Common myeloid progenitor, CD34-positive (primary cell): ENCODE data around the gene TMSB15C.
"Not testable (repeated sequence)": the region's sequence is repeated elsewhere in the genome, so short reads cannot be mapped to it uniquely, and the experiment has no call there.

Source experiments
- CTCF ChIA-PET: fragments of 350-600 bp; sonication (Branson Sonifier 250); formaldehyde crosslinking; loops from one replicate; lab custom pipeline; 2021; ENCODE audit warnings: antibody characterized with exemption; lab: Charles Lee
- POLR2A ChIA-PET: fragments of 350-600 bp; sonication (Branson Sonifier 250); formaldehyde crosslinking; loops from one replicate; lab custom pipeline; 2021; ENCODE audit warnings: antibody characterized with exemption; lab: Charles Lee
- DNase-seq, 3 donors: peaks; one replicate each; pipeline versions ENCODE4 v3.0.0 to v3.0.0-alpha.2; 2013
- H3K27ac ChIP-seq, 2 experiments: 1 replicate in 1 of 2; 2 replicates in 1 of 2; pipeline ENCODE4 v1.7.0; 2013; ENCODE audit warnings: inconsistent platforms in 2 of 2, low read length in 2 of 2, mild to moderate bottlenecking in 2 of 2, low read depth in 1 of 2, moderate library complexity in 1 of 2; ENCODE audit not compliant: severe bottlenecking in 2 of 2, insufficient read depth in 1 of 2, poor library complexity in 1 of 2
- H3K27me3 ChIP-seq, 5 experiments: replicated peaks in 2 of 5; 1 replicate in 3 of 5; 2 replicates in 2 of 5; pipeline versions ENCODE4 v1.6.1 to v1.7.0; 2013; ENCODE audit warnings: low read length in 4 of 5, mild to moderate bottlenecking in 2 of 5, moderate library complexity in 2 of 5, inconsistent platforms in 1 of 5; ENCODE audit not compliant: insufficient read depth in 5 of 5, control insufficient read depth in 4 of 5
- H3K36me3 ChIP-seq, 4 experiments: 1 replicate in 2 of 4; 2 replicates in 2 of 4; pipeline versions ENCODE4 v1.6.1 to v1.7.0; 2013; ENCODE audit warnings: low read length in 3 of 4, control low read depth in 1 of 4, mild to moderate bottlenecking in 1 of 4; ENCODE audit not compliant: control insufficient read depth in 4 of 4, insufficient read depth in 4 of 4
- H3K4me1 ChIP-seq, 4 experiments: 1 replicate in 3 of 4; 2 replicates in 1 of 4; pipeline versions ENCODE4 v1.6.1 to v1.7.1; 2013; ENCODE audit warnings: low read length in 3 of 4, mild to moderate bottlenecking in 3 of 4, control low read depth in 1 of 4, inconsistent platforms in 1 of 4, moderate library complexity in 1 of 4; ENCODE audit not compliant: control insufficient read depth in 4 of 4, insufficient read depth in 4 of 4; ENCODE audit errors: control extremely low read depth in 1 of 4
- H3K4me3 ChIP-seq, 7 experiments: 1 replicate in 4 of 7; 2 replicates in 3 of 7; pipeline versions ENCODE4 v1.5.1 to v1.7.0; 2013; ENCODE audit warnings: mild to moderate bottlenecking in 7 of 7, low read length in 6 of 7, moderate library complexity in 6 of 7, inconsistent platforms in 2 of 7, low read depth in 2 of 7, control low read depth in 1 of 7; ENCODE audit not compliant: insufficient read depth in 4 of 7, control insufficient read depth in 1 of 7; ENCODE audit errors: extremely low read depth in 1 of 7
- H3K9me3 ChIP-seq, 5 experiments: 1 replicate in 4 of 5; 2 replicates in 1 of 5; pipeline versions ENCODE4 v1.6.1 to v1.7.1; 2013; ENCODE audit warnings: low read length in 4 of 5, mild to moderate bottlenecking in 2 of 5, inconsistent platforms in 1 of 5, low read depth in 1 of 5, moderate library complexity in 1 of 5; ENCODE audit not compliant: control insufficient read depth in 4 of 5, insufficient read depth in 2 of 5; ENCODE audit errors: control extremely low read depth in 1 of 5
- WGBS: methylation state at CpG from one replicate; pipeline ENCODE4 v1.1.5; 2013; ENCODE audit not compliant: insufficient coverage; 5-methylcytosine and 5-hydroxymethylcytosine counted together

Gene TMSB15C

DNA sequence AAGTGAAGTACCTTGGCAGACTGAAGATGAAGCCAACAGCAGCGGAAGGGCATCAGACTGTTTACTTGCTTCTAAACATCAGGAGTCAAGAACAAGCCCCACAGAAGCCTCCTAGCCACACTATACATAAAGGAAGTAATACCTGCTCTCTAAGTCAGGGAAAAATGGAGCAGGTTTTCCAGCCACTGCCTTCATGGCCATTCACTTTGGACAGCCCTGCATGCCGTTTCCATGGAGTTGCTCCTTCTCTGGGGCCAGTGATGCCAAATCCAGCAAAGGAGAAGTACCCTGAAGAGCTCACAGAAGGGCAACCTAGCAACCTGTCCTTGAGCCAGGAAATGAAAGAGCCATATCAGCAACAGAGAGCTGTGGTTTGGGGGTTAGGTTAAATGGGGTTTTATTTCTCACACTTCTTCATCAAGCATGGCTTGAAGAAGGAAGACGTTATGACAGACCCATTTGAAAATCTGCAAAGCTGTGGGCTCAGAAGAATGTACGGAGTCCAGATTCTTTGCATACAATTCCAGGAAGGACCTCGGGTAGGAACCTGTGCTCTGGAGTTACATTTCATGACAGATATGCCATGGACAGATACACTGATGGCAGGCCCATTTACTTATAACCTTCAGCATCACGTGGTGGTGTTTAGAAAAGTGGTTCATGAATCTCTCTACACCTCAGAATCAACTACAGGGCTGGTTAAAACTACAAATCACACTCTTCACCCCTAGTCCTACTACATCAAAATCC is 34.6 kb upstream of the TMSB15C start:
- H3K36me3 ChIP-seq, H3K9me3 ChIP-seq, H3K4me3 ChIP-seq, POLR2A ChIA-PET, H3K27ac ChIP-seq: not testable (repeated sequence)
- Histone ChIP-seq H3K4me1 (peaks cover 0 to 19% (median 4%) of the 10 kb centered on the region in 4 experiments), H3K27me3 (peaks cover 0 to 31% (median 0%) of the 10 kb centered on the region in 5 experiments)
- 40% methylated on average over 4 of the region's 6 CpGs for WGBS
- CTCF ChIA-PET: interaction anchor here (1.6 to 2.4 kb wide), 2 partner anchors 9 to 12 kb away, joined by 3 to 8 read pairs; no protein-coding TSS in a partner anchor
- DNase-seq: peak in 2 of 3 donors; percentile 53 to 67

DNA sequence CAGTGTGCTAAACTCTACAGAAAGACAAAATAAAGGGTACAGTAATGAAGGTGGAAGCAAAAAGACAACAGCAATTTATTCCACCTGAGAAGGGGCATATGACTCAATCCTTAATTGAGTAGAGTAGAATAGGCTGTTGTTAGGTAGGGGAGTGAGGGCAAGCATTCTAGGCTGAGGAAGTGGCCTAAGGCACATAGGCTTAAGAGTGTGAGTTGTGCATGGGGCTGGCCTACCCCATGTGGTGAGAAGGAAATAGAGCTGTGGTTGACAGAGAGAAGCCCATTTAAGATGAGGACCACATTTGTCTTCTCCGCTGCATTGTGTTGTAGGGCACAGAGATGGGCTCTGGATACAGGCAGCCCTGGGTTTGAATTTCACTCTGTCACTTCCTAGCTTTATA is 32.9 kb upstream of the TMSB15C start:
- H3K36me3 ChIP-seq: no peaks in the 10 kb centered on the region
- WGBS: 100% methylated on average over 1 of the region's 1 CpG
- H3K27me3 ChIP-seq: peaks cover 0 to 22% (median 0%) of the 10 kb centered on the region in 5 experiments
- ChIA-PET POLR2A (no interaction called here), CTCF (no interaction called here)
- H3K4me1 ChIP-seq: peaks cover 0 to 19% (median 4%) of the 10 kb centered on the region in 4 experiments
- H3K4me3 ChIP-seq: no peak overlapping the region
- H3K27ac ChIP-seq: no peak overlapping the region
- H3K9me3 ChIP-seq: peaks cover 0 to 2% (median 0%) of the 10 kb centered on the region in 5 experiments
- no peak for DNase-seq

DNA sequence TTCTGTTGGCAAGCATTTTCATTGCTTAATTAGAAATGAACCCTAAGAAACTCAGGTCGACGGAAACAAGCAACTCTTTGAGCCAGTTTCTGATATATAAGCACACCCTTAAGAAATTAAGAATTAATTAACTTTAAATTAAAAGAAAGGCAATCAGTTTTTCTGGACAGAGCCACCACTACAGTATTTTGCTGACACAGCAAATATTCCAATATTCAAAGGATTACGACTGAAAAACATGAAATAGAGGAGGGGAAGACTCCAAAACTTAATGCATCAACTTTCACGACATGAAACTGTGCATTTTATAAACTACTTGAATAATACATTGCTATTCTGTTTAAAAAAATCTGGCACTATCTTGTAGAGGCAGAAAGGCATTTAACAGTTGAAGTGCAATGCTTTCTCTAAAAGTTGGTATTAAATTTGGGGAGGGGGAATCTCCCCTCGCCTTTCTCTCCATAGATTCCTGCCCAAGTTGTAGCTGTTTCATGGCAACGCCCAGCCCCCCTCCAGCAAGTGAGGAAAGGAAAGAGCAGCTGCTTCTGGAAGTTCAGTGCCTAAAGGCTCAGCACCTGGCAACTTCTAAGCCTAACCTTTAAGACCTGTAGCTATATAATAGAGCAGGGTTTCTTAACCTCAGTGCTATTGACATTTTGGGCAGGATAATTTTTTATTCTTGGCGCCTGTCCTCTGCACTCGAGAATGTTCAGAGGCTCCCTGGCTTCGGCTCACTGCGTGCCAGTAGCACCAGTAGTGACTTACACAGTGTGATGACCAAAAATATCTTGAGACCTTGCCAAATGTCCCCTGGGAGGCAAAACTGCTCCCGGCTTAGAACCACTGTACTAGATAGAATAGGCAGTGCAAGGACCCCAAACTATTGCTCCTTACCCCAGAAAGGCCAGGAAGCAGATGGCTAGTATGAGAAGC is 29.6 kb upstream of the TMSB15C start:
- no peaks in the 10 kb centered on the region for H3K4me1 ChIP-seq
- POLR2A ChIA-PET: no interaction called here
- H3K27ac ChIP-seq: no peak overlapping the region
- WGBS: 81% methylated on average over 6 of the region's 11 CpGs
- CTCF ChIA-PET: no interaction called here
- no peaks in the 10 kb centered on the region for H3K36me3 ChIP-seq
- no peak overlapping the region for H3K4me3 ChIP-seq
- no peaks in the 10 kb centered on the region for H3K27me3 ChIP-seq
- no peaks in the 10 kb centered on the region for H3K9me3 ChIP-seq
- no peak for DNase-seq

DNA sequence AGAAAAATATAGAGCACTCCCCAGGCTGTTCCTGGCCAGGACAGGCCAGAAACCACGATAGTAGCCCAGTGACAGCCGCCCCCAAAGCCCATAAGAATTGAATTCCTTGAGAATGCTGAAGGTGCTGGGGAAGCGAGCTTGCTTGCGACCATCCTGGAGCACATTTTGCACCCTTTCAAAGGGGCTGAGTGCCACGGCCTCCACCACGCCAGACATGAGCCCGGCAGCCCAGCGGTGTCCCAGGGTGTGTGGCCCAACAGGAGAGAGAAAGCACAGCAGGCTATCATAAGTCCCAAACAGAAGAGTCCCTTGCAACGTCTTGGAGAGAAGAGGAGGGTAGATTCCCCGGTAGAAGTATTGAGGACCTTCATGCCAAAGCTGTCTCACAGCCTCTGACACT is 28.6 kb upstream of the TMSB15C start:
- ChIA-PET CTCF (no interaction called here), POLR2A (no interaction called here)
- Histone ChIP-seq H3K36me3 (no peaks in the 10 kb centered on the region), H3K27ac (no peak overlapping the region), H3K27me3 (no peaks in the 10 kb centered on the region), H3K4me3 (no peak overlapping the region), H3K4me1 (no peaks in the 10 kb centered on the region), H3K9me3 (no peaks in the 10 kb centered on the region)
- 77% methylated on average over 10 of the region's 10 CpGs for WGBS
- no peak for DNase-seq

DNA sequence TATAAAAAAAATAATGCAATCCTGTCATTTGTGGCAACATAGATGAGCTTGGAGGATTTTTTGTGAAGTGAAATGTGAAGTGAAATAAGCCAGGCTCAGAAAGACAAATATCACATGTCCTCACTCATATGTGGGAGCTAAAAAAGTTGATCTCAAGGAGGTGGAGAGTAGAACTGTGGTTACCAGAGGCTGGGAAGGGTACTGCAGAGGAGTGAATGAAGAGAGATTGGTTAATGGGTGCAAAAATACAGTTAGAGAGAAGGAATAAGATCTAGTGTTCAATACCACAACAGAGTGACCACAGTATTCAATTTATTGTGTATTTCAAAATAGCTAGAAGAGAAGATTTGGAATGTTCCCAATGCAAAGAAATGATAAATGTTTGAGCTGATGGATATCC is 22.9 kb upstream of the TMSB15C start:
- no peaks in the 10 kb centered on the region for H3K9me3 ChIP-seq
- no peaks in the 10 kb centered on the region for H3K36me3 ChIP-seq
- H3K27ac ChIP-seq: no peak overlapping the region
- ChIA-PET CTCF (interaction anchor here (1.0 to 2.5 kb wide), 5 partner anchors 13 to 254 kb away, joined by 4 to 18 read pairs (median 8); partner anchors contain the start of gene ZCCHC18), POLR2A (no interaction called here)
- H3K4me3 ChIP-seq: no peak overlapping the region
- peak in 1 of 3 donors; percentile 5 for DNase-seq
- H3K27me3 ChIP-seq: peaks cover 0 to under 1% (median 0%) of the 10 kb centered on the region in 5 experiments
- H3K4me1 ChIP-seq: no peaks in the 10 kb centered on the region

DNA sequence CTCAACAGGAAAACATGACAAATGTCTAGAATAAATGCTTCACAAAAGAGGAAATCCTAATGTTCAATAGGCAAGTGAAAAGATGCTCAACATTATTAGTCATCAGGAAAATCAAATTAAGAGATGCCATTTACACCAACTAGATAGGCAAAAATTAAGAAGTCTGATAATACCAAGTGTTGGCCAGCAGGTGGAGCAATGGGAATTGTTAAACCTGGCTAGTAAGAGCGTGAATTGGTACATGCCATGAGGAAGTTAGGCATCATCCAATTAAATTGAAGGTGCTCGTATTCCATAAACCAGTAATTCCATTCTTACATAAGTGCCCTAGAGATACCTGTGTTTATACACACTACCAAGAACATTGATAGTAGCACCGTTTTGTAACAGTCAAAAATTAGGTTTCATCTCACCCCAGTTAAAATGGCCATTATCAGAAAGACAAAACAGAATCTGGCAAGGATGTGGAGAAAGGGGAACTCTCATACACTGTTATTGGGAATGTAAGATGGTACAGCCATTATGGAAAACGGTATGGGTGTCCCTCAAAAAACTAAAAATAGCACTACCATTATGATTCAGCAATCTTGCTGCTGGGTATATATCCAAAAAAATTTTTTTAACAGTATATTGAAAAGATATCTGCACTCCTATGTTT is 22.2 kb upstream of the TMSB15C start:
- ChIA-PET CTCF (interaction anchor here (1.0 to 2.5 kb wide), 5 partner anchors 13 to 254 kb away, joined by 4 to 18 read pairs (median 8); partner anchors contain the start of gene ZCCHC18), POLR2A (no interaction called here)
- Histone ChIP-seq H3K27ac (no peak overlapping the region), H3K4me3 (peak overlapping the region in 1 of 7 experiments; percentile 23), H3K36me3 (no peaks in the 10 kb centered on the region), H3K4me1 (no peaks in the 10 kb centered on the region), H3K9me3 (no peaks in the 10 kb centered on the region), H3K27me3 (peaks cover 0 to 3% (median 0%) of the 10 kb centered on the region in 5 experiments)
- DNase-seq: peak; percentile 81 to 90 (median 88)
- 0% methylated on average over 1 of the region's 4 CpGs for WGBS
